Measurements from ENCODE around the gene VARS1.

DNA sequence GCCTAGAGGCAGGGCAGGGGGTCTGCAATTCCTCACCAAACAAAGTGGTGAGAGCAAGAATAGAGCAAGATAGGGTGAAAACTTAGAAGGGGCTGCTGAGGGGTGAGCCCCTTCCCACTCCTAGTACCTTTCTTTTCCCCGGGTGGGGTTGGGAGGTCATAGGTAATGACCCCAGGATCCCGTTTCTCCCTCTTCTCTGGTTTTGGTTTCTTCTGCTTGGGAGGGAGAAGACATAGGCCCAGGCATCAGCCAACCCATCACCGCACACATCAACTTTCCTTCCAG, 3.5 kb downstream of the VARS1 start:
- TF ChIP-seq, protein P1, sequence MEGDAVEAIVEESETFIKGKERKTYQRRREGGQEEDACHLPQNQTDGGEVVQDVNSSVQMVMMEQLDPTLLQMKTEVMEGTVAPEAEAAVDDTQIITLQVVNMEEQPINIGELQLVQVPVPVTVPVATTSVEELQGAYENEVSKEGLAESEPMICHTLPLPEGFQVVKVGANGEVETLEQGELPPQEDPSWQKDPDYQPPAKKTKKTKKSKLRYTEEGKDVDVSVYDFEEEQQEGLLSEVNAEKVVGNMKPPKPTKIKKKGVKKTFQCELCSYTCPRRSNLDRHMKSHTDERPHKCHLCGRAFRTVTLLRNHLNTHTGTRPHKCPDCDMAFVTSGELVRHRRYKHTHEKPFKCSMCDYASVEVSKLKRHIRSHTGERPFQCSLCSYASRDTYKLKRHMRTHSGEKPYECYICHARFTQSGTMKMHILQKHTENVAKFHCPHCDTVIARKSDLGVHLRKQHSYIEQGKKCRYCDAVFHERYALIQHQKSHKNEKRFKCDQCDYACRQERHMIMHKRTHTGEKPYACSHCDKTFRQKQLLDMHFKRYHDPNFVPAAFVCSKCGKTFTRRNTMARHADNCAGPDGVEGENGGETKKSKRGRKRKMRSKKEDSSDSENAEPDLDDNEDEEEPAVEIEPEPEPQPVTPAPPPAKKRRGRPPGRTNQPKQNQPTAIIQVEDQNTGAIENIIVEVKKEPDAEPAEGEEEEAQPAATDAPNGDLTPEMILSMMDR (conservative IDR thresholded peaks at IDR 0.05; ENCODE audit: low read length) = no peak
- no peak for TF ChIP-seq EZH2phosphoT487 (IDR thresholded peaks at IDR 0.05; ENCODE audit: borderline replicate concordance, low read depth, low read length)

All from OCI-LY7 (cell line).